Measurements from ENCODE around the gene CSNK2B. TPM values are rescaled to one million over a fixed set of nuclear protein-coding genes. Genes with fewer than 3 reads are reported as not detected.
A peak's percentile ranks its signal among the peaks of the same experiment; 100 is the strongest.

Gene CSNK2B
- total RNA-seq, 1 experiment from 2014 or later = 221 TPM

- ChIA-PET POLR2A (interaction anchor here (0.6 to 1.8 kb wide), 4 partner anchors 33 to 1118 kb away, joined by 3 to 13 read pairs (median 5); partner anchors contain the start of genes BAG6 and DDX39B), CTCF (interaction anchor here (0.6 to 1.0 kb wide), 3 partner anchors 34 to 508 kb away, joined by 3 to 4 read pairs (median 3); partner anchors contain the start of genes ATF6B and LST1)
- H3K27me3 ChIP-seq (replicated peaks; ENCODE audit: control insufficient read depth, insufficient read depth, low read length) = no peaks in the 10 kb centered on the region
- intact Hi-C loops (cut with micrococcal nuclease; ENCODE audit: unreplicated experiment) = loop anchor here (1.0 to 2.0 kb wide), 3 partner anchors 33 to 74 kb away; partner anchors contain the start of genes ATP6V1G2 and BAG6
- peaks cover 9% of the 10 kb centered on the region for H3K36me3 ChIP-seq (ENCODE audit: control insufficient read depth, insufficient read depth, low read length)
- H3K9me3 ChIP-seq = no peaks in the 10 kb centered on the region
- Mint-ChIP-seq H3K4me1 (ENCODE audit: low read depth, unreplicated experiment) (peaks cover 19% of the 10 kb centered on the region), H3K9me3 (ENCODE audit: unreplicated experiment) (no peaks in the 10 kb centered on the region), H3K36me3 (ENCODE audit: insufficient read depth, unreplicated experiment) (peaks cover 48% of the 10 kb centered on the region), H3K27me3 (ENCODE audit: insufficient read depth, unreplicated experiment) (no peaks in the 10 kb centered on the region), H3K27ac (ENCODE audit: unreplicated experiment) (peak overlapping the region; percentile 92), H3K4me3 (ENCODE audit: unreplicated experiment) (peak overlapping the region; percentile 83)
- H3K4me1 ChIP-seq = peaks cover 20% of the 10 kb centered on the region
- TF ChIP-seq CTCF (IDR thresholded peaks at IDR 0.05; ENCODE audit: insufficient read depth in 1 of 2, low read depth in 1 of 2, low read length in 1 of 2, severe bottlenecking in 1 of 2, unreplicated experiment in 1 of 2) = no peak
- peak overlapping the region; percentile 66 for H3K4me3 ChIP-seq (ENCODE audit: low read depth, low read length)
- TSS peak; percentile 97 for BruUV-seq (replicated peaks)
- peak; percentile 97 to 98 for DNase-seq
Observed at GRCh38 chr6:31619805-31620585, 45.9 kb upstream of the CSNK2B start.

- H3K27me3 ChIP-seq (replicated peaks; ENCODE audit: control insufficient read depth, insufficient read depth, low read length) = no peaks in the 10 kb centered on the region
- peaks cover 13% of the 10 kb centered on the region for H3K4me1 ChIP-seq
- H3K36me3 ChIP-seq (ENCODE audit: control insufficient read depth, insufficient read depth, low read length) = peaks cover 14% of the 10 kb centered on the region
- peak within 1 kb of the TSS; percentile 83 for H3K4me3 Mint-ChIP-seq (ENCODE audit: unreplicated experiment)
- peak within 1 kb of the TSS; percentile 77 for H3K4me3 ChIP-seq (ENCODE audit: low read depth, low read length)
- no peaks in the 10 kb centered on the region for H3K27me3 Mint-ChIP-seq (ENCODE audit: insufficient read depth, unreplicated experiment)
- H3K9me3 Mint-ChIP-seq (ENCODE audit: unreplicated experiment) = no peaks in the 10 kb centered on the region
- no peak for TF ChIP-seq CTCF (IDR thresholded peaks at IDR 0.05; ENCODE audit: insufficient read depth in 1 of 2, low read depth in 1 of 2, low read length in 1 of 2, severe bottlenecking in 1 of 2, unreplicated experiment in 1 of 2)
- peak within 1 kb of the TSS; percentile 99 for H3K27ac Mint-ChIP-seq (ENCODE audit: unreplicated experiment)
- ChIA-PET POLR2A (interaction anchor here (0.6 to 1.8 kb wide), 4 partner anchors 32 to 1117 kb away, joined by 3 to 13 read pairs (median 4); partner anchors contain the start of genes BAG6, C6orf47 and DDX39B), CTCF (interaction anchor here (0.6 to 1.0 kb wide), 3 partner anchors 35 to 507 kb away, joined by 3 to 4 read pairs (median 3); partner anchors contain the start of genes ATF6B and LST1)
- intact Hi-C loops (cut with micrococcal nuclease; ENCODE audit: unreplicated experiment) = loop anchor here (1.0 to 2.0 kb wide), 3 partner anchors 32 to 74 kb away; partner anchors contain the start of genes ATP6V1G2 and BAG6
- H3K9me3 ChIP-seq = no peaks in the 10 kb centered on the region
- no TSS peak for BruUV-seq (replicated peaks)
- peaks cover 56% of the 10 kb centered on the region for H3K36me3 Mint-ChIP-seq (ENCODE audit: insufficient read depth, unreplicated experiment)
- peaks cover 12% of the 10 kb centered on the region for H3K4me1 Mint-ChIP-seq (ENCODE audit: low read depth, unreplicated experiment)
- DNase-seq = peak; percentile 81 to 87
Observed at GRCh38 chr6:31620586-31621319, 45.1 kb upstream of the CSNK2B start, which contains the start of gene PRRC2A. Gene PRRC2A (plus strand): TSS chr6:31620715. CDS start chr6:31622790, 2,075 bp downstream.

Data from Caco-2 (cell line).